ENCODE measurements around the gene TRIM27.
"Not testable (repeated sequence)": the region's sequence is repeated elsewhere in the genome, so short reads cannot be mapped to it uniquely, and the experiment has no call there.

The TRIM27 gene

GRCh38 chr6:28895131-28895812 lies 28.5 kb downstream of the TRIM27 start:
- peak; percentile 95 for DNase-seq

DNA sequence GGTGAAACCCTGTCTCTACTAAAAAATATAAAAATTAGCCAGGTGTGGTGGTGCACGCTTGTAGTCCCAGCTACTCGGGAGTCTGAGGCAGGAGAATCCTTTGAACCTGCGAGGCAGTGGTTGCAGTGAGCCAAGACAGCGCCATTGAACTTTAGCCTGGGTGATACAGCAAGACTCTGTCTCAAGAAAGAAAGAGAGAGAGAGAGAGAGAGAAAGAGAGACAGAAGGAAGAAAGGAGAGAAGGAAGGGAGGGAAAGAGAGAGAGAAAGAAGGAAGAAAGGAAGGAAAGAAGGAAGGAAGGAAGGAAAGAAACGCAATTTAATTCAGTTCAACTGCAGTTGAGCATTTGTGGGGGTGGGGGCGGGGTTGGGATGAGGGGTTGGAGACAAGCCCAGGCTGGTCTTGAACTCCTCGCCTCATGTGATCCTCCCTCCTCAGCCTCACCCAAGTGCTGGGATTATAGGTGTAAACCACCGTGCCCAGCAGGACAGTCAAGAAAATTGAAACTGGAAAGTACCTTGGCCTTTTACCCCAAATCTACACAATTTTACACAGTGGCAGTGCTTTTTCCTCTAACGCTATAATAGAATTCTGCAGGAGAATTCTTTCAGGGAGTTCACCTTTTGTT lies 30.5 kb downstream of the TRIM27 start:
- DNase-seq, result no peak

DNA sequence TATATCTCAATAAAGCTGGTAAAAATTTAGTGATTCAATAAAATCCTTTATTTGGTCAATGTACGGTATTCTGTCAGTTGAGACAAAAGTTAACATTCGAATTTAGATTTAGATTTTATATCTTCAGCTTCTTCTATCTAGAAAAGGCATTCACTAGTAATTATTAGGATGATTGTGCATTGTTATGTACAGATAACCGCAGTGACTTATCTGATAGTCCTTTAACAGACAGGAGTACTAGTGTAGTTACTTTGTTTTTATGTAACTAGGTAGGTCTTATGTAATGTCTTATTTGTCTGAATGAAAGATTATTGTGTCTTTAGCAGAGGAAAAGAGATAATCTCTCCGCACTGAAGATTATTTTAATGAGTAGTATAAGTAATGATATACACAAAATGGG lies 31.3 kb downstream of the TRIM27 start:
- no peak for DNase-seq

- no peak for DNase-seq
Measured at GRCh38 chr6:28887796-28888496, 35.8 kb downstream of the TRIM27 start.

GRCh38 chr6:28886079-28886439 lies 37.7 kb downstream of the TRIM27 start:
- no peak for DNase-seq

DNA sequence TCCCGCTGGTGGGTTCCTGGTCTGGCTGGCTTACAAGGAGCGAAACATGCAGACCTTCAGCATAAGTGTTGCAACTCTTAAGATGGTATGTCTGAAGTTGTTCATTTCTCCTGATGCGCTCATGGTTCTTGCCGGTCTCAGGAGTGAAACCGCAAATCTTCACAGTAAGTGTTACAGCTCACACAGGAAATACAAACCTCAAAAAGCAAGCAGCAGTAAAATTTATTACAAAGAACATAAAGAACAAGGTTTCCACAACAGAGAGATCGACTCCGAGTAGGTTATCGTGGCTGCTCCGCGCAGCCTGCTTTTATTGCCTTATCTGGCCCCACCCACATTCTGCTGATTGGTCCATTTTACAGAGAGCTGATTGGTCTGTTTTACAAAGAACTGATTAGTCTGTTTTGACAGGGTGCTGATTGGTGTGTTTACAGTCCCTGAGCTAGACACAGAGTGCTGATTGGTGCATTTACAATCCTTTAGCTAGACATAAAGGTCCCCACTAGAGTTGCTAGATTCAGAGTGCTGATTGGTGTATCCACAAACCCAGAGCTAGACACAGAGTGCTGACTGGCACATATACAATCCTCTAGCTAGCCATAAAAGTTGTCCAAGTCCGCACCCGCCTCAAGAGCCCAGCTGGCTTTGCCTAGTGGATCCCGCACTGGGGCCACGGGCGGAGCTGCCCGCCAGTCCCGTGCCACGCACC lies 39.2 kb downstream of the TRIM27 start:
- peak; percentile 88 for DNase-seq

DNA sequence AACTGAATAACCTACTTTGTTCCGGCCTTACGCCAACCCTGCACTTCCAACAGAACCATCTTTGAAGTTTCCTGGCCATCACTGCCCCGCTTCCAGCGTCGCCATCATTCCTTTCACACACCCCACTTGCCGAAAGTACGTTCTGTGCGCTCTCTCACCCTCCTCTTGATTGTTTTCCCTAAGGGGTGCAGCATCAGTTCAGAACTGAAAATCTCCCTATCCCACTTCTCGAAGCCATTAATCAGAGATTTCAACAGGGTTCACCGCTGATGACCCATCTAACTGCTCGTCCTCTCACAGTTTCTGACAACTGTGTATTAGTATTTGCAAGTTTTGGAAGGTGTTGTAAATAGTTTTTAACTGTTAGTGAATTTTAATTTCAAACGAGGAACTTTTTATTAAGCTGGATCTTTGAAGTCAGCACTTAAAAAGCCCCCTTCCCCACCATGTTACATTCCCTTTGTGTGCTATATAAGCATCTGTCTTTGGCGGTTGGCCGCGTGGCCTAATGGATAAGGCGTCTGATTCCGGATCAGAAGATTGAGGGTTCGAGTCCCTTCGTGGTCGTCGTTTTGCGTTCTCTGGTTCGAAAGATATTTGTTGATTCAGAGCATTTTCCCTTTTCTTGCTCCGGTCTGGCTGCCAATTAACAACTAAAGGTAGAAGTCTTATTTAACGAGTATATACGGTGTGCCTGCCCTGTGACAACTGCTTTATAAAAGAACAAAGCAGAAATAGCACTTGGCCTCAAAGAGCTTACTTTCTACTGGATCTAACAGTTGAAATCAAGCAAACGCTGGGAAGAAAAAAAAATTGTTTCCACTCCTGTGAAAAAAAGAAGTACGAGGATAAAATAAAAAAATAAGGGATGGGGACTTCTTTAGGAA lies 42.6 kb downstream of the TRIM27 start:
- DNase-seq, result peak; percentile 69

GRCh38 chr6:28880519-28880893 lies 43.3 kb downstream of the TRIM27 start:
- no peak for DNase-seq

- DNase-seq, result no peak
Measured at GRCh38 chr6:28876710-28877109, 47.1 kb downstream of the TRIM27 start.

- no peak for DNase-seq
Measured at GRCh38 chr6:28875191-28875747, 48.5 kb downstream of the TRIM27 start.

DNA sequence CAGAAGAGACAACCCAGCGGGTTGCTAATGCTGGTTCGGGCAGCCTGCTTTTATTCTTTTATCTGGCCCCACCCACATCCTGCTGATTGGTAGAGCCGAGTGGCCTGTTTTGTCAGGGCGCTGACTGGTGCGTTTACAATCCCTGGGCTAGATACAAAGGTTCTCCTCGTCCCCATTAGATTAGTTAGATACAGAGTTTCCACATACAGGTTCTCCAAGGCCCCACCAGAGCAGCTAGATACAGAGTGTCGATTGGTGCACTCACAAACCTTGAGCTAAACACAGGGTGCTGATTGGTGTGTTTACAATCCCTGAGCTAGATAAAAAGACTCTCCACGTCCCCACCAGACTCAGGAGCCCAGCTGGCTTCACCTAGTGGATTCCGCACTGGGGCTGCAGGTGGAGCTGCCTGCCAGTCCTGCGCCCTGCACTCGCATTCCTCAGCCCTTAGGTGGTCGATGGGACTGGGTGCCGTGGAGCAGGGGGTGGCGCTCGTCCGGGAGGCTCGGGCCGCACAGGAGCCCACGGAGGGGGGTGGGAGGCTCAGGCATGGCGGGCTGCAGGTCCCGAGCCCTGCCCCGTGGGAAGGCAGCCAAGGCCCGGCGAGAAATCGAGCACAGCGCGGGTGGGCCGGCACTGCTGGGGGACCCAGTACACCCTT lies 51.5 kb downstream of the TRIM27 start:
- not testable (repeated sequence) for DNase-seq

GRCh38 chr6:28871335-28872156 lies 52.2 kb downstream of the TRIM27 start:
- no peak for DNase-seq

DNA sequence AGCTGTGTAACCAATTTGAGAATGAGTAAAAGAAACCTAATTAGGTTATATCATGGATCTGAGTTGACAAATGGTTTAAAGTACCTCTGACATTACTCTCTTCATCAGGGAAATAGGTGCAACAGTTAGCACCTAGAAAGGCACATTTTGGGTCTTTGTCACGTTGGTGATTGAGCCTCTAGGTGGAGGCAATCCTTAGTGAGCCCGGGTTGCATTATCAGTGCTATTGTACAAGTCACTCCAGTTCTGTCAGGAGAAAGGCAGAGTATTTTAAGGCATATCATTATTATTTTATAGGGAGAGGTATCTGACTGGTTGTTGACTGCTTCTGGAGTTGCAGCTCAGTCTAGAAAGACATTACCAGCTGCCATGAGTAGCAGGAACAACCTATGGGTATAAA lies 54.9 kb downstream of the TRIM27 start:
- DNase-seq, result no peak

DNA sequence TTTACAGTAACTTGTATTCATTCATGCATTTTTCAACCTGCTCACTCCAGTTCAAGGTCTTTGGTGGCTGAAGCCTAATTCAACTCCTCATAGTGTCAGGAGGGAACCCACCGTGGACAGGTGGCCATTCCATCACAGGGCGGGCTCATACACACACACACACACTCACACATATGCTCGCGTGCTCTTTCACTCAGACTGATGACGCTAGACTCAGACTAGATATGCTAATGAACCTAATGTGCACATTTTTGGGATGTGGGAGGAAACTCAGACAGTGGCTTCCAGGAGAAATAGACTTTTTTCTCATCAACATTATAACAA lies 56.7 kb downstream of the TRIM27 start:
- DNase-seq, result peak; percentile 58

- peak; percentile 86 for DNase-seq
Measured at GRCh38 chr6:28866205-28867085, 57.3 kb downstream of the TRIM27 start.

DNA sequence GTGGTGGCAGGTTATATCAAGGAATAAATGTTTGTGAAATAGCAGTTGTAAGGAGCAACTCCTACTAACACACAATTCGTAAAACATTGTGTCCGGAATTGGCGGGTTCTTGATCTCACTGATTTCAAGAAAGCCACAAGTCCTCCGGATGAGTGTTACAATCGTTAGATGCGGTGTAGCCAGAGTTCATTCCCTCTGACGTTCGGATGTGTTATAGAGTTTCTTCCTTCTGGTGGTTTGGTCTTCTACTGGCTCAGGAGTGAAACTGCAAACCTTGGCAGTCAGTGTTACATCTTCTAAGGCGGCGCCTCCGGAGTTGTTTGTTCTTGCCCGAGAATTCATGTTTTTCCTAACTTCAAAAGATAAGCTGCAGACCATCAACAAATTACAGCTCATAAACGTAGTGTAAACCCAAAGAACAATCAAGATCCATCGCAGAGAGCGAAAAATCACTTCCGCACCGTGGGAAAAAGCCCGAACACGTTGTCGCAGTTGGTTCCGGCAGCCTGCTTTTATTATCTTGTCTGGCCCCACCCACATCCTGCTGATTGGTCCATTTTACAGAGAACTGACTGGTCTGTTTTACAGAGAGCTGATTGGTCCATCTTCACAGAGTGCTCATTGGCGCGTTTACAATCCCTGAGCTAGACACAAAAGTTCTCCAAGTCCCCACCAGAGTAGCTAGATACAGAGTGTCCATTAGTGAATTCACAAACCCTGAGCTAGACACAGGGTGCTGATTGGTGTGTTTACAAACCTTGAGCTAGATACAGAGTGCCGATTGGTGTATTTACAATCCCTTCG lies 58.2 kb downstream of the TRIM27 start:
- peak; percentile 86 for DNase-seq

GRCh38 chr6:28864326-28864923 lies 59.4 kb downstream of the TRIM27 start:
- no peak for DNase-seq

DNA sequence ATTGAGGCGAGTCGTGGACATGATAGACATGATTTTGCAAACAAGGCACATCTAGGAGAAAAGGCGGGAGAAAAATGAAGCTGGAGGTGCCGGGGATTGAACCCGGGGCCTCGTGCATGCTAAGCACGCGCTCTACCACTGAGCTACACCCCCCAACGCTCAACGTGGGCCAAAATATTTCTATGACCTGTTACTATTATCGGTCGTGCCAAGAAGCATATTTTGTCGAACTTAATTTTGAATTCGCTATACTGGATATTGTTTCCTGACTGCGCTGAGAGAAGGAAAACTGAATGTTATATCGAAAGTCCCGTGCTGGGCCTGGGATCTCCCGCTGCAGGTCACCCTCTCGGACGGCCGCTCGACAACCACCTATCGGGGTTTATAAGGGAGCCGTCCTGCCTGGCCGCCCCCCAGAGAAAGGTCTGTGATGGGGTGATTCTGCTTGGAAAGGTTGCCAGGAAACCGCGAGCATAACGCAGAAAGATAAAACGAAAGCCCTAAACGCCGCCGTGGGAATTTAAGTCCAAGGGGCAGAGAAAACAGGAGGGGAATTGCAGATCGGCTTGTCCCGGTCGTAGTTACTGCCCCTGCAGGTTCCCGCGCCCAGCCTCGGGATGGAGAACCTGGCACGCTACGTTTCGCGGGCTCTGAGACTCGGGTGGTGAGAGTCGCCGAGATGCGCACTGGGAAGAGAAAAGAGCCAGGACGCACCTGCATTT lies 60.0 kb downstream of the TRIM27 start:
- DNase-seq, result peak; percentile 78

All from MV-4-11 (cell line).